ENCODE results near the gene ALK. TPM values are rescaled to one million over a fixed set of nuclear protein-coding genes. Genes with fewer than 3 reads are reported as not detected.

The ALK gene
- total RNA-seq, 1 donor from 2014 or later: 0.52 TPM

DNA sequence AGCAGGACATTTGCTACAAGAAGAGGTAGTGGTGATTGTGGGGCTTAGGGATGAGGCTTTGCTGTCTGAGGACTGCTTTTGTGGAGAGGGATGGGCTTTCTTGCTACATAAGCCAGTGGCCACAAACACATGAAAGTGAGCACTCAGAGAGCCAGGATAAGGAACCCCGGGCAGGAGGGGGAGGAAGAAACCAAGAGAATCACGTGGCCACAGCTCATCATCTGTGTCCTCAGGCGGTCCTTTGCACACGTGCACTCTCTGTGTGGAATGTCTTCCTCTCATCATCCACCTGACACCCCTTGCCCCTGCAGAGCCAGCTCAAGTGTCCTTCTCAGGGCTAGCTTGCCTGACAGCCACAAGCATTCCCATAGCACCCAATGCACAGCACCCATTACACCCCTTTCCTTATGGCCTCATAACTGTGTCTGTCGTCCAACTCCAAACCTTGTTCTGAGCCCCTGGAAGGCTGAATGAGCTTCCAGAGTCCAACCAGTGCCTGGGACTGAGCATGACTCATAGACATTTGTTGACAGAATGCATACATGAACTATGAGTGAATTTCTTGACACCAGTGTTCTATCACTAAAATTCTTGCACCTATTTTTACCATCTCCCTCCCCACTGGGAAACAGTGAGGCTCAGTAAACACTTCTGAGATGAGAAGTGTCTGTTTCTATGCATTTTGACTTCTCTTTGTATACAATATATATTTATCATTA is 398.3 kb downstream of the ALK start:
- Histone ChIP-seq H3K9me3 (ENCODE audit: control insufficient read depth in 3 of 3, low read length in 3 of 3) (no peaks in the 10 kb centered on the region), H3K4me1 (ENCODE audit: control insufficient read depth in 3 of 3, insufficient read depth in 3 of 3, low read length in 3 of 3) (peaks cover 0 to 6% (median 0%) of the 10 kb centered on the region in 3 donors), H3K27ac (ENCODE audit: low read depth, low read length) (no peak overlapping the region), H3K27me3 (ENCODE audit: control insufficient read depth in 3 of 3, insufficient read depth in 3 of 3, low read length in 3 of 3) (peaks cover 0 to 2% (median 0%) of the 10 kb centered on the region in 3 donors), H3K9ac (ENCODE audit: low read depth in 1 of 3, low read length in 3 of 3) (no peak overlapping the region), H3K36me3 (ENCODE audit: control insufficient read depth in 3 of 3, insufficient read depth in 3 of 3, low read length in 3 of 3) (no peaks in the 10 kb centered on the region), H3K4me3 (ENCODE audit: low read length in 3 of 3) (no peak overlapping the region)

GRCh38 chr2:29520001-29520400 is 401.4 kb downstream of the ALK start:
- no peaks in the 10 kb centered on the region for H3K36me3 ChIP-seq (ENCODE audit: control insufficient read depth in 3 of 3, insufficient read depth in 3 of 3, low read length in 3 of 3)
- H3K27me3 ChIP-seq (ENCODE audit: control insufficient read depth in 3 of 3, insufficient read depth in 3 of 3, low read length in 3 of 3): no peaks in the 10 kb centered on the region
- H3K27ac ChIP-seq (ENCODE audit: low read depth, low read length): no peak overlapping the region
- H3K4me3 ChIP-seq (ENCODE audit: low read length in 3 of 3): no peak overlapping the region
- H3K9ac ChIP-seq (ENCODE audit: low read depth in 1 of 3, low read length in 3 of 3): no peak overlapping the region
- peaks cover 0 to 6% (median 0%) of the 10 kb centered on the region in 3 donors for H3K4me1 ChIP-seq (ENCODE audit: control insufficient read depth in 3 of 3, insufficient read depth in 3 of 3, low read length in 3 of 3)
- H3K9me3 ChIP-seq (ENCODE audit: control insufficient read depth in 3 of 3, low read length in 3 of 3): no peaks in the 10 kb centered on the region

DNA sequence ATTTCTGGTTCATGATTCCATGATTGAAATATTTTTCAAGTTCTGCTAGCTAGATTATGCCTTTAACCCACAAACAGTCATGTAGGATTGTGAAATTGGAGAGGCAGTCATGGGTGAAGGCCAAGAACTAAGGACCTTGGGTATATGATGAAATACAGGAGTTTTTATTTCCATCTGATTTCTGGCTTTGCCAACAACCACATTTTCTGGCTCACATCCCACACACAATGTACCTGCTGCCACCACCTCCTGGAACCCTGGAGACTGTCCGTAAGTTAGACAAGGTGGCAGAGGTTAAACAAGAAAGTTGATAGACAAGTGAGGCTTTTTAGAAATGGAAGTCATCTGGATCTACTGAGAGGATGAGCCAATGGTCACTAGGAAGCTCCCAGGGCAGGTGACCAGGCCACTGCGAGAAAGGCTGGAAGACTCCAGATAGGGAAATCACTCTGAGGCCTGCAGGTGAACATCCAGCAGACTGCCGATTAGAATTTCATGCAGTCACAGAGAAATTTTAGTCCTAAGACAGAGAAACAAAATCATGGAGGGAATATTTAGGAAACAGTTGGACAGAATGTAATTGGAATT is 402.0 kb downstream of the ALK start:
- no peak overlapping the region for H3K9ac ChIP-seq (ENCODE audit: low read depth in 1 of 3, low read length in 3 of 3)

DNA sequence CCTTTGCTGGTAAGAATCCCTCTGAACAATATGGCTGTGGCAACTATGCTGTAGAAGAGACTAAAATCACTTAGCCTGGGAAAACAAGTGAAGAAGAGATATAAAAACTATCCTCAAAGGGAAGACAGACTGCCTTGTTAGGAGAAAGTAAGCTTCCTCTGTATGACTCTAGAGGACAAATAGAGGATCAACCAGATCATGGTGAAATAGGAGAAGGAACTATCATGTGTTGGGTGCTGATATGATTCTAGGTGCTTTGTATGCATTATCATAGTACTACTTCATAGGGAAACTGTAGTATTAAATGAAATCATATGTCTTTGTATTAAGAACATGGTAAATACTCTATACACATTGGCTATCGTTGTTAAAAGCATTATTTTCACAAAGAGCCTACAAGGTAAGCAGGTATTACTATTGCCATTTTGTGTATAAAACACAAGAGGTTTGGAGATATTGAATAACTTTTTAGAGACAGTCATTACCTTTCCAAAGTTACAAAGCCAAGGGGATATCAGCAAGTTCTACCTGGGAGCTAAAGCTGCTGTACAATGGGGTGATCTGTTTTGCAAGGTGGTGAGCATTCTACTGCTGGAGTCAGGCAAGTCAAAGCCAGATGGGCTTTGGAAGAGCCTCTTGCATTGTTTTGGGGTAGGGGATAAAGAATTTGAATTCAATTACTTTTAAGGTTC is 402.6 kb downstream of the ALK start:
- Histone ChIP-seq H3K9me3 (ENCODE audit: control insufficient read depth in 3 of 3, low read length in 3 of 3) (no peaks in the 10 kb centered on the region), H3K9ac (ENCODE audit: low read depth in 1 of 3, low read length in 3 of 3) (no peak overlapping the region)

More for the DNA sequence above, 402.0 kb downstream of the ALK start:
- Histone ChIP-seq H3K4me3 (ENCODE audit: low read length in 3 of 3) (no peak overlapping the region), H3K9me3 (ENCODE audit: control insufficient read depth in 3 of 3, low read length in 3 of 3) (no peaks in the 10 kb centered on the region), H3K36me3 (ENCODE audit: control insufficient read depth in 3 of 3, insufficient read depth in 3 of 3, low read length in 3 of 3) (no peaks in the 10 kb centered on the region), H3K27ac (ENCODE audit: low read depth, low read length) (no peak overlapping the region), H3K27me3 (ENCODE audit: control insufficient read depth in 3 of 3, insufficient read depth in 3 of 3, low read length in 3 of 3) (no peaks in the 10 kb centered on the region), H3K4me1 (ENCODE audit: control insufficient read depth in 3 of 3, insufficient read depth in 3 of 3, low read length in 3 of 3) (peaks cover 0 to 6% (median 0%) of the 10 kb centered on the region in 3 donors)

GRCh38 chr2:29518010-29518409 is 403.4 kb downstream of the ALK start:
- H3K9ac ChIP-seq (ENCODE audit: low read depth in 1 of 3, low read length in 3 of 3): no peak overlapping the region
- no peaks in the 10 kb centered on the region for H3K9me3 ChIP-seq (ENCODE audit: control insufficient read depth in 3 of 3, low read length in 3 of 3)
- H3K36me3 ChIP-seq (ENCODE audit: control insufficient read depth in 3 of 3, insufficient read depth in 3 of 3, low read length in 3 of 3): no peaks in the 10 kb centered on the region
- H3K27ac ChIP-seq (ENCODE audit: low read depth, low read length): no peak overlapping the region
- H3K27me3 ChIP-seq (ENCODE audit: control insufficient read depth in 3 of 3, insufficient read depth in 3 of 3, low read length in 3 of 3): no peaks in the 10 kb centered on the region
- H3K4me3 ChIP-seq (ENCODE audit: low read length in 3 of 3): no peak overlapping the region
- peaks cover 0 to 6% (median 0%) of the 10 kb centered on the region in 3 donors for H3K4me1 ChIP-seq (ENCODE audit: control insufficient read depth in 3 of 3, insufficient read depth in 3 of 3, low read length in 3 of 3)

More for the DNA sequence above, 402.6 kb downstream of the ALK start:
- Histone ChIP-seq H3K27me3 (ENCODE audit: control insufficient read depth in 3 of 3, insufficient read depth in 3 of 3, low read length in 3 of 3) (no peaks in the 10 kb centered on the region), H3K27ac (ENCODE audit: low read depth, low read length) (no peak overlapping the region), H3K36me3 (ENCODE audit: control insufficient read depth in 3 of 3, insufficient read depth in 3 of 3, low read length in 3 of 3) (no peaks in the 10 kb centered on the region), H3K4me1 (ENCODE audit: control insufficient read depth in 3 of 3, insufficient read depth in 3 of 3, low read length in 3 of 3) (peaks cover 0 to 6% (median 0%) of the 10 kb centered on the region in 3 donors), H3K4me3 (ENCODE audit: low read length in 3 of 3) (no peak overlapping the region)

DNA sequence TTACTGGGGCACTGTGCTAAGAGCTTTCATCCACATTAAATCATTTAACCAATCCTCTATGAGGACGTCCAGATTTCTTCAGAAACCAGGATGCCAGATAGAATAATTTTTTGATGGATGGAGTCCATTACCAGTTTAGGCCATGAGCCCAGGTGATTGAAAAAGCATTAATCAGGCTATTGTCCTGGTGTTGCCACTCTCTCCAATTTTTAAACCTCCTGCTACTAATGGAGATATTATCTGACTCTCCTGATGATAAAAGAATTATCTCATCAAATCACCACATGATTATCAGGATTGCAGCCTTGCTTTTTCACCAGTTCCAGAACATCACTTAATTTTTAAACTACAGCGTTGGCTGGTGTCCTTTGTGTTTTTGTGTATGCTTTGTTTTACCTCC is 404.0 kb downstream of the ALK start:
- Histone ChIP-seq H3K36me3 (ENCODE audit: control insufficient read depth in 3 of 3, insufficient read depth in 3 of 3, low read length in 3 of 3) (no peaks in the 10 kb centered on the region), H3K4me1 (ENCODE audit: control insufficient read depth in 3 of 3, insufficient read depth in 3 of 3, low read length in 3 of 3) (peaks cover 0 to 6% (median 0%) of the 10 kb centered on the region in 3 donors), H3K27me3 (ENCODE audit: control insufficient read depth in 3 of 3, insufficient read depth in 3 of 3, low read length in 3 of 3) (no peaks in the 10 kb centered on the region), H3K9me3 (ENCODE audit: control insufficient read depth in 3 of 3, low read length in 3 of 3) (no peaks in the 10 kb centered on the region), H3K9ac (ENCODE audit: low read depth in 1 of 3, low read length in 3 of 3) (no peak overlapping the region), H3K4me3 (ENCODE audit: low read length in 3 of 3) (no peak overlapping the region), H3K27ac (ENCODE audit: low read depth, low read length) (no peak overlapping the region)

- Histone ChIP-seq H3K9ac (ENCODE audit: low read depth in 1 of 3, low read length in 3 of 3) (no peak overlapping the region), H3K36me3 (ENCODE audit: control insufficient read depth in 3 of 3, insufficient read depth in 3 of 3, low read length in 3 of 3) (no peaks in the 10 kb centered on the region), H3K4me3 (ENCODE audit: low read length in 3 of 3) (no peak overlapping the region), H3K4me1 (ENCODE audit: control insufficient read depth in 3 of 3, insufficient read depth in 3 of 3, low read length in 3 of 3) (peaks cover 0 to 6% (median 0%) of the 10 kb centered on the region in 3 donors), H3K9me3 (ENCODE audit: control insufficient read depth in 3 of 3, low read length in 3 of 3) (no peaks in the 10 kb centered on the region), H3K27me3 (ENCODE audit: control insufficient read depth in 3 of 3, insufficient read depth in 3 of 3, low read length in 3 of 3) (no peaks in the 10 kb centered on the region), H3K27ac (ENCODE audit: low read depth, low read length) (no peak overlapping the region)
These were observed 404.6 kb downstream of the ALK start for GRCh38 chr2:29516767-29517166.

GRCh38 chr2:29509878-29510277 is 411.5 kb downstream of the ALK start:
- Histone ChIP-seq H3K4me1 (ENCODE audit: control insufficient read depth in 3 of 3, insufficient read depth in 3 of 3, low read length in 3 of 3) (no peaks in the 10 kb centered on the region), H3K4me3 (ENCODE audit: low read length in 3 of 3) (no peak overlapping the region), H3K36me3 (ENCODE audit: control insufficient read depth in 3 of 3, insufficient read depth in 3 of 3, low read length in 3 of 3) (no peaks in the 10 kb centered on the region)

GRCh38 chr2:29509397-29509796 is 412.0 kb downstream of the ALK start:
- no peaks in the 10 kb centered on the region for H3K4me1 ChIP-seq (ENCODE audit: control insufficient read depth in 3 of 3, insufficient read depth in 3 of 3, low read length in 3 of 3)
- H3K27me3 ChIP-seq (ENCODE audit: control insufficient read depth in 3 of 3, insufficient read depth in 3 of 3, low read length in 3 of 3): no peaks in the 10 kb centered on the region
- H3K9ac ChIP-seq (ENCODE audit: low read depth in 1 of 3, low read length in 3 of 3): no peak overlapping the region
- H3K27ac ChIP-seq (ENCODE audit: low read depth, low read length): no peak overlapping the region
- no peaks in the 10 kb centered on the region for H3K36me3 ChIP-seq (ENCODE audit: control insufficient read depth in 3 of 3, insufficient read depth in 3 of 3, low read length in 3 of 3)
- H3K9me3 ChIP-seq (ENCODE audit: control insufficient read depth in 3 of 3, low read length in 3 of 3): peaks cover 0 to 3% (median 0%) of the 10 kb centered on the region in 3 donors
- H3K4me3 ChIP-seq (ENCODE audit: low read length in 3 of 3): no peak overlapping the region

More at GRCh38 chr2:29509878-29510277, 411.5 kb downstream of the ALK start:
- Histone ChIP-seq H3K27me3 (ENCODE audit: control insufficient read depth in 3 of 3, insufficient read depth in 3 of 3, low read length in 3 of 3) (no peaks in the 10 kb centered on the region), H3K27ac (ENCODE audit: low read depth, low read length) (no peak overlapping the region), H3K9ac (ENCODE audit: low read depth in 1 of 3, low read length in 3 of 3) (no peak overlapping the region), H3K9me3 (ENCODE audit: control insufficient read depth in 3 of 3, low read length in 3 of 3) (peaks cover 0 to 3% (median 0%) of the 10 kb centered on the region in 3 donors)

GRCh38 chr2:29504746-29505145 is 416.6 kb downstream of the ALK start:
- H3K27me3 ChIP-seq (ENCODE audit: control insufficient read depth in 3 of 3, insufficient read depth in 3 of 3, low read length in 3 of 3): peaks cover 0 to 4% (median 0%) of the 10 kb centered on the region in 3 donors
- H3K27ac ChIP-seq (ENCODE audit: low read depth, low read length): no peak overlapping the region
- H3K4me3 ChIP-seq (ENCODE audit: low read length in 3 of 3): no peak overlapping the region
- peaks cover 0 to 3% (median 0%) of the 10 kb centered on the region in 3 donors for H3K9me3 ChIP-seq (ENCODE audit: control insufficient read depth in 3 of 3, low read length in 3 of 3)
- no peaks in the 10 kb centered on the region for H3K4me1 ChIP-seq (ENCODE audit: control insufficient read depth in 3 of 3, insufficient read depth in 3 of 3, low read length in 3 of 3)
- H3K9ac ChIP-seq (ENCODE audit: low read depth in 1 of 3, low read length in 3 of 3): no peak overlapping the region
- H3K36me3 ChIP-seq (ENCODE audit: control insufficient read depth in 3 of 3, insufficient read depth in 3 of 3, low read length in 3 of 3): no peaks in the 10 kb centered on the region

All from skeletal muscle tissue (tissue), 4 donors.